ENCODE measurements around the gene SDCBP2. TPM values are rescaled to one million over a fixed set of nuclear protein-coding genes. Genes with fewer than 3 reads are reported as not detected.

SDCBP2 gene
- total and polyA plus RNA-seq, 2 donors from 2014 or later, result 10.3 to 18.3 TPM

DNA sequence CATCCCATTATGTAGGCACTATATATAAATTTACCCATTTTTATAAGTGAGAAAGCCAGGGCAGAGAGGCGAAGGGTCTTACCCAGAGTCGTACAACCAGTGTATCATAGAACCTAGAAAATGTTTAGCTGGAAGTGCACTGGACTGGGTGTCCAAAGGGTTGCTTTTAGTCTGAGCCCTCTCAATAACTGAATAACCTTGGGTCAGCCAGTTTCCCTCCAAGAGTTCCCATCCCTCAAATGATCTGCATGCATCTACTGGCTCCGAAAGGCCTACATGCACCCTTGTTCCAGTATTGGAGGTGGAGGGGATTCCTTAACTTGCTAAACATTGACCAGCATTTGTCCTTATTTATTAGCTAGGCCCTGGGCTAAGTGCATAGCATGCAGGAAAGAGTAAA is 59.1 kb downstream of the SDCBP2 start:
- intact Hi-C loops (cut with DNase I), result no loop called here
- no peak for DNase-seq
- Histone ChIP-seq H3K36me3 (ENCODE audit: control insufficient read depth in 2 of 3, insufficient read depth in 3 of 3, low read length in 3 of 3) (no peaks in the 10 kb centered on the region), H3K27ac (ENCODE audit: low read depth in 2 of 2, low read length in 2 of 2) (no peak overlapping the region), H3K27me3 (ENCODE audit: control insufficient read depth, insufficient read depth, low read length) (no peaks in the 10 kb centered on the region), H3K4me1 (ENCODE audit: control insufficient read depth in 2 of 3, insufficient read depth in 2 of 3, low read depth in 1 of 3, low read length in 3 of 3) (peaks cover 0 to 9% (median 0%) of the 10 kb centered on the region in 3 donors), H3K9me3 (ENCODE audit: control insufficient read depth in 2 of 3, insufficient read depth in 1 of 3, low read length in 3 of 3) (no peaks in the 10 kb centered on the region), H3K4me3 (ENCODE audit: low read length in 3 of 3) (no peak overlapping the region), H3K9ac (ENCODE audit: low read length in 3 of 3) (no peak overlapping the region)
- FAIRE-seq, result no peak
- TF ChIP-seq, protein P1, sequence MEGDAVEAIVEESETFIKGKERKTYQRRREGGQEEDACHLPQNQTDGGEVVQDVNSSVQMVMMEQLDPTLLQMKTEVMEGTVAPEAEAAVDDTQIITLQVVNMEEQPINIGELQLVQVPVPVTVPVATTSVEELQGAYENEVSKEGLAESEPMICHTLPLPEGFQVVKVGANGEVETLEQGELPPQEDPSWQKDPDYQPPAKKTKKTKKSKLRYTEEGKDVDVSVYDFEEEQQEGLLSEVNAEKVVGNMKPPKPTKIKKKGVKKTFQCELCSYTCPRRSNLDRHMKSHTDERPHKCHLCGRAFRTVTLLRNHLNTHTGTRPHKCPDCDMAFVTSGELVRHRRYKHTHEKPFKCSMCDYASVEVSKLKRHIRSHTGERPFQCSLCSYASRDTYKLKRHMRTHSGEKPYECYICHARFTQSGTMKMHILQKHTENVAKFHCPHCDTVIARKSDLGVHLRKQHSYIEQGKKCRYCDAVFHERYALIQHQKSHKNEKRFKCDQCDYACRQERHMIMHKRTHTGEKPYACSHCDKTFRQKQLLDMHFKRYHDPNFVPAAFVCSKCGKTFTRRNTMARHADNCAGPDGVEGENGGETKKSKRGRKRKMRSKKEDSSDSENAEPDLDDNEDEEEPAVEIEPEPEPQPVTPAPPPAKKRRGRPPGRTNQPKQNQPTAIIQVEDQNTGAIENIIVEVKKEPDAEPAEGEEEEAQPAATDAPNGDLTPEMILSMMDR (IDR thresholded peaks at IDR 0.05; ENCODE audit: borderline replicate concordance, extremely low read depth, insufficient read depth), result no peak

DNA sequence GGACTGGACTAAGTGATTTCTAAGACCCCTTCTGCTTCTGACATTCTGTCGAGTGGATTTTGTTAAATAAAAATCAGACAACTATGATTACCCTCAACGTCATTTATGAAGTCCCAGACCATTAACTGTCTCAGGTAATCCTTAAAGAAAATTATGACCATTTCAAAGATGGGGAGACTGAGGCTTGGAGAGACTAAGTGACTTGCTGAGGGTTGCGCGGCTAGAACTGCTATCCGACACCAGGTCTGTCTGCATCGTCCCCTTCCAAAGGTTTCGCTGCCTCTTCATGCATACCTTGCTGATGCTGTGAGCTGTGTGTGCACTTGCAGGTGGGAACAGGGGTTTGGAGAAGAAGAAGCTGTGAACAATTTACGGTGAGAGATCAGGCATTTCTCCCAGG is 59.7 kb downstream of the SDCBP2 start:
- intact Hi-C loops (cut with DNase I), result no loop called here
- Histone ChIP-seq H3K4me1 (ENCODE audit: control insufficient read depth in 2 of 3, insufficient read depth in 2 of 3, low read depth in 1 of 3, low read length in 3 of 3) (peaks cover 0 to 9% (median 0%) of the 10 kb centered on the region in 3 donors), H3K9ac (ENCODE audit: low read length in 3 of 3) (no peak overlapping the region), H3K27me3 (ENCODE audit: control insufficient read depth, insufficient read depth, low read length) (no peaks in the 10 kb centered on the region), H3K9me3 (ENCODE audit: control insufficient read depth in 2 of 3, insufficient read depth in 1 of 3, low read length in 3 of 3) (no peaks in the 10 kb centered on the region), H3K36me3 (ENCODE audit: control insufficient read depth in 2 of 3, insufficient read depth in 3 of 3, low read length in 3 of 3) (no peaks in the 10 kb centered on the region), H3K27ac (ENCODE audit: low read depth in 2 of 2, low read length in 2 of 2) (no peak overlapping the region), H3K4me3 (ENCODE audit: low read length in 3 of 3) (no peak overlapping the region)
- DNase-seq, result no peak
- no peak for FAIRE-seq
- TF ChIP-seq, protein P1 (IDR thresholded peaks at IDR 0.05; ENCODE audit: borderline replicate concordance, extremely low read depth, insufficient read depth), result no peak

DNA sequence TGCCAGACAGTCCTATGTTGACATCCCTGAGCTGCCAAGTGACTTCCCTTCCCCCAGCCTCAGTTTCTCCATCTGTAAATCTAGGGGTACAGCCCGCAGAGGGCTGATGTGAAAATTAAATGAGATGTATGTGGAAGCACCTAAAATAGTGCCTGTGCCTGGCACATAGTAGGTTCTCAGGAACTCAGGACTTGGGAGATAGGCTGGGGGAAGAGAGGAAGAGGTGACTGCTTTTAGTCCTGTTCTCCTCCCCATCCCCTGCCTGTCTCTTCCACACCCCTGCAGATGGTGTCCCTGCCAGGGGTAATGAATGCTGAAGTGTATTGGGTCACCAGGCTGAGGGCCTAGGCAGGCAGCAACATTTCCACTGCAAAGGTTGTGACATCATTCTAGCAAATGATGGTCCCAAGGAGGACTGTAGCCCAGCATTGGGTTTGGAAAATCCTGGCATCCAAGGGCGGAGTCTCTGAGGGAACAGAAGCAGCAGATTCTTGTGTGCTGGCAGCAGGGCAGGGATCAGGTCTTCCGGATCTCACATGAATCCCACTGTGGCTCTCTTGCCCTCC is 61.0 kb downstream of the SDCBP2 start:
- Histone ChIP-seq H3K9me3 (ENCODE audit: control insufficient read depth in 2 of 3, insufficient read depth in 1 of 3, low read length in 3 of 3) (no peaks in the 10 kb centered on the region), H3K36me3 (ENCODE audit: control insufficient read depth in 2 of 3, insufficient read depth in 3 of 3, low read length in 3 of 3) (no peaks in the 10 kb centered on the region), H3K4me3 (ENCODE audit: low read length in 3 of 3) (no peak overlapping the region), H3K4me1 (ENCODE audit: control insufficient read depth in 2 of 3, insufficient read depth in 2 of 3, low read depth in 1 of 3, low read length in 3 of 3) (peaks cover 0 to 9% (median 0%) of the 10 kb centered on the region in 3 donors), H3K9ac (ENCODE audit: low read length in 3 of 3) (no peak overlapping the region), H3K27ac (ENCODE audit: low read depth in 2 of 2, low read length in 2 of 2) (no peak overlapping the region), H3K27me3 (ENCODE audit: control insufficient read depth, insufficient read depth, low read length) (no peaks in the 10 kb centered on the region)
- intact Hi-C loops (cut with DNase I), result no loop called here
- DNase-seq (no peak), FAIRE-seq (no peak)
- TF ChIP-seq, protein P1 (IDR thresholded peaks at IDR 0.05; ENCODE audit: borderline replicate concordance, extremely low read depth, insufficient read depth), result no peak

DNA sequence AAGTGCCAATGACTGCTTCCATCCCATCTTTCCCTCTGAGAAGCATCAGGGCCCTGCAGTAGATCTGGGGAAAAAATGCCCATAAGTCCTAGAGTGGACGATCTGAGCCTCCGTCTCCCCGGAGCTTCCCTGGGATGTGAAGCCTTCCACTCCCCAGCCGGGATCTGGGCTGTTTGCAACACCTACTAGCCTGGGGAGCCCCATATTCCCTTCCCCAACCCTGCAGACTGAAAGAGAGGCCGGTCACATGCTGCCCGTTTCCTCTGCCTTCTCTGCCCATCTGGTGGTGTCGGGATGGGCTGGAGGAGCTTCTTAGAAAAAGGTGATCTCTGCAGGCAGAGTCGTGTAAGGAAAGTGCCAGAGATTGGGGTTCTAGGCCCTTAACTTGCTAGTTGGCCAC is 61.8 kb downstream of the SDCBP2 start:
- Histone ChIP-seq H3K27ac (ENCODE audit: low read depth in 2 of 2, low read length in 2 of 2) (no peak overlapping the region), H3K9ac (ENCODE audit: low read length in 3 of 3) (peak overlapping the region in 1 of 3 donors; percentile 37), H3K27me3 (ENCODE audit: control insufficient read depth, insufficient read depth, low read length) (no peaks in the 10 kb centered on the region), H3K4me1 (ENCODE audit: control insufficient read depth in 2 of 3, insufficient read depth in 2 of 3, low read depth in 1 of 3, low read length in 3 of 3) (peaks cover 0 to 9% (median 0%) of the 10 kb centered on the region in 3 donors), H3K36me3 (ENCODE audit: control insufficient read depth in 2 of 3, insufficient read depth in 3 of 3, low read length in 3 of 3) (no peaks in the 10 kb centered on the region), H3K9me3 (ENCODE audit: control insufficient read depth in 2 of 3, insufficient read depth in 1 of 3, low read length in 3 of 3) (no peaks in the 10 kb centered on the region), H3K4me3 (ENCODE audit: low read length in 3 of 3) (peak overlapping the region in 2 of 3 donors; percentile 49 to 62)
- intact Hi-C loops (cut with DNase I), result no loop called here
- FAIRE-seq (no peak), DNase-seq (no peak)
- TF ChIP-seq, protein P1 (IDR thresholded peaks at IDR 0.05; ENCODE audit: borderline replicate concordance, extremely low read depth, insufficient read depth), result no peak

All from kidney (tissue), 14 donors.